HepG2 (cell line): ENCODE results near the gene MAP3K2. TPM values are rescaled to one million over a fixed set of nuclear protein-coding genes. Genes with fewer than 3 reads are reported as not detected.

Source experiments
- ATAC-seq: fragments of 200-7000 bp; cut with Tn5 transposase; 3 replicates; pipeline ENCODE4 v1.9.1; 2020; ENCODE audit warnings: mild to moderate bottlenecking, moderate library complexity
- BruUV-seq: library from RNA; stranded (reverse); fragments of 400-500 nt; replicated peaks from 2 replicates; lab custom pipeline; 2021; lab: Mats Ljungman, UMichigan
- CTCF ChIA-PET: fragments of 300-600 bp; formaldehyde crosslinking; extraction: SDS; loops from one replicate; lab custom pipeline; 2021; ENCODE audit warnings: low total read pairs, inconsistent platforms, low intra/inter-chr PET ratio; lab: Yijun Ruan, JAX
- POLR2A ChIA-PET: fragments of 350-600 bp; sonication (Branson Sonifier 250); formaldehyde crosslinking; loops from one replicate; lab custom pipeline; 2020; ENCODE audit warnings: antibody characterized with exemption, inconsistent platforms; lab: Yijun Ruan, JAX
- DNase-seq: peaks from one replicate; pipeline ENCODE4 v3.0.0-alpha.2; 2015; ENCODE audit warnings: low spot score
- FAIRE-seq: peaks from 3 replicates; lab custom pipeline; 2011; peaks lifted over from hg19 to GRCh38; lab: Jason Lieb, UNC
- H2AFZ ChIP-seq: one replicate; pipeline ENCODE4 v1.6.1; 2011; ENCODE audit warnings: low read length, inconsistent platforms
- H3K27ac ChIP-seq: fragments of 300-600 bp; 3 replicates; pipeline ENCODE4 v1.8.0; 2011; ENCODE audit warnings: mixed run types, mild to moderate bottlenecking, mixed read lengths, low read length, inconsistent platforms; ENCODE audit not compliant: insufficient read depth; ENCODE audit errors: extremely low read length
- H3K27me3 ChIP-seq, 2 experiments: fragments of 200-600 bp in 1 of 2; 2 replicates in 1 of 2; 3 replicates in 1 of 2; pipeline versions ENCODE4 v1.6.0 to v1.8.0; 2011; ENCODE audit warnings: low read length in 2 of 2, mild to moderate bottlenecking in 2 of 2, moderate library complexity in 2 of 2, inconsistent platforms in 1 of 2; ENCODE audit not compliant: insufficient read depth in 2 of 2, control insufficient read depth in 1 of 2
- H3K36me3 ChIP-seq, 2 experiments: fragments of 200-600 bp in 1 of 2; replicated peaks in 1 of 2; 2 replicates in 1 of 2; 3 replicates in 1 of 2; pipeline versions ENCODE4 v1.5.1 to v1.8.0; 2011; ENCODE audit warnings: low read length in 2 of 2, inconsistent platforms in 1 of 2; ENCODE audit not compliant: insufficient read depth in 2 of 2, control insufficient read depth in 1 of 2
- H3K4me1 ChIP-seq: 2 replicates; pipeline ENCODE4 v1.5.1; 2012; ENCODE audit warnings: low read length, inconsistent platforms; ENCODE audit not compliant: insufficient read depth
- H3K4me2 ChIP-seq: 2 replicates; pipeline ENCODE4 v1.6.0; 2011; ENCODE audit warnings: low read depth, low read length, inconsistent platforms
- H3K4me3 ChIP-seq, 3 experiments: fragments of 200-600 bp in 1 of 3; sonication (generic), shearing (Covaris generic) in 1 of 3; replicated peaks in 1 of 3; 2 replicates each; pipeline ENCODE4 v1.5.1; 2011 to 2016; ENCODE audit warnings: low read length in 3 of 3, inconsistent platforms in 2 of 3, low read depth in 2 of 3, mild to moderate bottlenecking in 2 of 3, control low read depth in 1 of 3, mixed read lengths in 1 of 3; ENCODE audit not compliant: insufficient read depth in 1 of 3
- H3K79me2 ChIP-seq: one replicate; pipeline ENCODE4 v1.6.1; 2011; ENCODE audit warnings: low read length, inconsistent platforms; ENCODE audit not compliant: insufficient read depth
- H3K9ac ChIP-seq: 2 replicates; pipeline ENCODE4 v1.6.0; 2011; ENCODE audit warnings: mild to moderate bottlenecking, low read depth, low read length, inconsistent platforms; ENCODE audit not compliant: insufficient read depth
- H3K9me3 ChIP-seq: 2 replicates; pipeline ENCODE4 v1.5.1; 2012; ENCODE audit warnings: mild to moderate bottlenecking, low read length
- H4K20me1 ChIP-seq: 2 replicates; pipeline ENCODE4 v1.6.0; 2011; ENCODE audit warnings: inconsistent platforms, mild to moderate bottlenecking, low read length, moderate library complexity; ENCODE audit not compliant: insufficient read depth
- EHMT2 ChIP-seq: fragments of 200-600 bp; sonication (generic); IDR thresholded peaks from 2 replicates; pipeline ENCODE4 v1.7.0; 2017; ENCODE audit warnings: antibody characterized with exemption, low read depth, low read length, borderline replicate concordance
- MTF1 ChIP-seq: sonication (generic); formaldehyde crosslinking; IDR thresholded peaks from 2 replicates; pipeline ENCODE4 v1.5.0; 2020; ENCODE audit warnings: missing genetic modification reagents
- ZNF780A ChIP-seq: sonication (generic); formaldehyde crosslinking; IDR thresholded peaks from 2 replicates; pipeline ENCODE4 v1.8.0; 2022; ENCODE audit warnings: mild to moderate bottlenecking, missing genetic modification reagents, moderate library complexity
- WGBS: methylation state at CpG from one replicate; pipeline ENCODE4 v1.1.6; 2017; ENCODE audit warnings: low lambda C conversion rate; 5-methylcytosine and 5-hydroxymethylcytosine counted together
- in situ Hi-C: cut with HindIII; loops from 2 replicates; pipeline ENCODE4 v1.10.0; 2017; ENCODE audit warnings: low pct_unique_long_range_greater_than_20kb; ENCODE audit not compliant: extremely low pct_ligation_motif_present
- intact Hi-C: fragments of 100-400 bp; cut with micrococcal nuclease; formaldehyde crosslinking; loops from one replicate; pipeline ENCODE4 v1.10.0; 2022; ENCODE audit not compliant: unreplicated experiment
- polyA plus RNA-seq, 8 experiments: library from polyadenylated mRNA; depleted of rRNA in 3 of 8; stranded (reverse) in 7 of 8; unstranded in 1 of 8; fragments of >200 nt; fragmentation: Illumina TruSeq in 4 of 8; extraction: Trizol in 4 of 8; gene quantifications; 2 replicates each; pipeline versions ENCODE4 v1.2.1 to v1.2.3, GENCODE V29; 2011 to 2016; ENCODE audit warnings: low read depth in 4 of 8, missing spikeins in 1 of 8, mixed read lengths in 1 of 8; ENCODE audit not compliant: insufficient read depth in 1 of 8
- total RNA-seq, 5 experiments: library from RNA; depleted of rRNA; stranded (reverse); fragments of >200 nt; fragmentation: Illumina TruSeq; extraction: Trizol; gene quantifications; 2 replicates each; pipeline ENCODE4 v1.2.3, GENCODE V29; 2016; ENCODE audit warnings: low read depth in 1 of 5
- TF ChIP-seq, protein P1 (sequence below): IDR thresholded peaks from 2 replicates; pipeline ENCODE4 v1.6.1; 2018; ENCODE audit warnings: missing genetic modification reagents
- TF ChIP-seq, protein P2 (sequence below): sonication (generic); formaldehyde crosslinking; IDR thresholded peaks from 2 replicates; pipeline ENCODE4 v1.8.1; 2023; ENCODE audit warnings: mild to moderate bottlenecking, missing genetic modification reagents

The MAP3K2 gene
- total and polyA plus RNA-seq, 2 of the 13 experiments (the other 11 are each of a cell fraction or from before 2014, with no cell fraction given) = 12.2 to 37.2 TPM

DNA sequence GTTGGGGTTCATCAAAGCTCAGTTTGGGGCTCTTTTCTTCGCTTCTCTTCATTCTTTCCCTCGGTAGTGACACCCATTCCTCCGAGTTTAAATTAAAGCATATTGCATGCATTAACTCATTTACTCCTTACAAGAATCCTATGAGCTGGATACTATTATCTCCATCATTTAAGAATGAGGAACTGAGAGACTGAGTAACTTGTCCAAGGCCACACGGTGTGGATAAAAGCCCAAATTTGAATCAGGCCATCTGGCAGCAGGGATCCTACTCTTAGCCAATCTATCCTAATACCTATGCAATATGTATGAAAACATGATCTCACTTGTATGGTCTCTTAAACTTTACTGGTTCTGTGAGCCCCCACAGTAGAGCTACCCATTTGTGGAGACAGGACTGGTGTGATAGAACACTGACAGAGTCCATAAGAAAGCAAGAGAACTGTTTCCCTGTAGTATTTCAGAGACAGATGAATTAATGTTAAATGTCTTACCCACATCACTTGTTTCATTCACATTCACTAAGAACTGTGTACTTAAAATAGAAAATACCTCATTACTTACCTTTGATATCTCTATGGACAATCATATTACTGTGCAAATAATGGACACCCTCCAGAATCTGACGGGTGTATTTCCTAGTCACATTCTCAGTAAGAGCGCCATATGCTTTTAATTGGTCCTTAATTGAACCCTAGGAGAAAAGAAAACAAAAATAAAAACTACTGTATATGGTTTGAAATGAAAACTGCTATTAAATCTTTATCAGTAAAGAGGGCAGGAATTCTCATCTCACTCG lies 73.4 kb downstream of the MAP3K2 start:
- POLR2A ChIA-PET = interaction anchor here (2.0 kb wide), 1 partner anchor 20 kb away, joined by 6 read pairs; the partner anchor contains the start of gene ERCC3
- intact Hi-C loops = no loop called here

More for the DNA sequence above, 73.4 kb downstream of the MAP3K2 start:
- Histone ChIP-seq H4K20me1 (no peaks in the 10 kb centered on the region), H3K4me3 (no peak overlapping the region), H3K36me3 (peaks cover 37 to 88% of the 10 kb centered on the region in 2 experiments), H3K27me3 (no peaks in the 10 kb centered on the region), H2AFZ (no peak overlapping the region), H3K27ac (no peak overlapping the region), H3K4me2 (no peak overlapping the region), H3K9me3 (no peaks in the 10 kb centered on the region)
- WGBS = 97% methylated on average over 7 of the region's 7 CpGs
- no TSS peak for BruUV-seq
- FAIRE-seq = no peak
- in situ Hi-C loops = no loop called here
- ATAC-seq = no peak
- TF ChIP-seq MTF1 (no peak), EHMT2 (no peak), ZNF780A (CRISPR knock-in tag) (no peak)
- TF ChIP-seq, protein P1, sequence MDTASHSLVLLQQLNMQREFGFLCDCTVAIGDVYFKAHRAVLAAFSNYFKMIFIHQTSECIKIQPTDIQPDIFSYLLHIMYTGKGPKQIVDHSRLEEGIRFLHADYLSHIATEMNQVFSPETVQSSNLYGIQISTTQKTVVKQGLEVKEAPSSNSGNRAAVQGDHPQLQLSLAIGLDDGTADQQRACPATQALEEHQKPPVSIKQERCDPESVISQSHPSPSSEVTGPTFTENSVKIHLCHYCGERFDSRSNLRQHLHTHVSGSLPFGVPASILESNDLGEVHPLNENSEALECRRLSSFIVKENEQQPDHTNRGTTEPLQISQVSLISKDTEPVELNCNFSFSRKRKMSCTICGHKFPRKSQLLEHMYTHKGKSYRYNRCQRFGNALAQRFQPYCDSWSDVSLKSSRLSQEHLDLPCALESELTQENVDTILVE = no peak
- TF ChIP-seq, protein P2, sequence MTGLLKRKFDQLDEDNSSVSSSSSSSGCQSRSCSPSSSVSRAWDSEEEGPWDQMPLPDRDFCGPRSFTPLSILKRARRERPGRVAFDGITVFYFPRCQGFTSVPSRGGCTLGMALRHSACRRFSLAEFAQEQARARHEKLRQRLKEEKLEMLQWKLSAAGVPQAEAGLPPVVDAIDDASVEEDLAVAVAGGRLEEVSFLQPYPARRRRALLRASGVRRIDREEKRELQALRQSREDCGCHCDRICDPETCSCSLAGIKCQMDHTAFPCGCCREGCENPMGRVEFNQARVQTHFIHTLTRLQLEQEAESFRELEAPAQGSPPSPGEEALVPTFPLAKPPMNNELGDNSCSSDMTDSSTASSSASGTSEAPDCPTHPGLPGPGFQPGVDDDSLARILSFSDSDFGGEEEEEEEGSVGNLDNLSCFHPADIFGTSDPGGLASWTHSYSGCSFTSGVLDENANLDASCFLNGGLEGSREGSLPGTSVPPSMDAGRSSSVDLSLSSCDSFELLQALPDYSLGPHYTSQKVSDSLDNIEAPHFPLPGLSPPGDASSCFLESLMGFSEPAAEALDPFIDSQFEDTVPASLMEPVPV (CRISPR knock-in tag) = no peak
- TF ChIP-seq, all 625 proteins: peak for 0
- Histone ChIP-seq H3K79me2 (no peaks in the 10 kb centered on the region), H3K9ac (no peak overlapping the region), H3K4me1 (peaks cover 13% of the 10 kb centered on the region)
- CTCF ChIA-PET = no interaction called here
- DNase-seq = no peak
